Neural progenitor cell (in vitro differentiated cells): ENCODE results near the gene TEKTIP1.

ENCODE experiments used
- CTCF ChIP-seq: fragments of 200-600 bp; sonication (generic); IDR thresholded peaks from 2 replicates; pipeline ENCODE4 v1.5.1; 2017; ENCODE audit warnings: antibody characterized with exemption, mild to moderate bottlenecking
- EZH2 ChIP-seq: fragments of 200-600 bp; sonication (generic); IDR thresholded peaks from 2 replicates; pipeline ENCODE4 v1.6.1; 2017; ENCODE audit warnings: antibody characterized with exemption, mild to moderate bottlenecking, moderate library complexity
- EZH2phosphoT487 ChIP-seq: fragments of 200-600 bp; sonication (generic); IDR thresholded peaks from 2 replicates; pipeline ENCODE4 v1.6.1; 2017; ENCODE audit warnings: antibody characterized with exemption

- no peak for TF ChIP-seq CTCF
- TF ChIP-seq EZH2phosphoT487, result no peak
- no peak for TF ChIP-seq EZH2
Measured at GRCh38 chr19:3514930-3515329, 24.0 kb upstream of the TEKTIP1 start.
